Stimulated activated CD8-positive, alpha-beta memory T cell treated with anti-CD3 and anti-CD28 coated beads, Interleukin-12 subunit alpha, Interleukin-12 subunit beta, amount 100 ng/mL, for 4 hours (primary cell): ENCODE measurements around the gene ZNF503.

ENCODE experiments used
- DNase-seq: peaks from one replicate; pipeline ENCODE4 v3.0.0-alpha.2; 2020; ENCODE audit warnings: low read depth

ZNF503 gene

DNA sequence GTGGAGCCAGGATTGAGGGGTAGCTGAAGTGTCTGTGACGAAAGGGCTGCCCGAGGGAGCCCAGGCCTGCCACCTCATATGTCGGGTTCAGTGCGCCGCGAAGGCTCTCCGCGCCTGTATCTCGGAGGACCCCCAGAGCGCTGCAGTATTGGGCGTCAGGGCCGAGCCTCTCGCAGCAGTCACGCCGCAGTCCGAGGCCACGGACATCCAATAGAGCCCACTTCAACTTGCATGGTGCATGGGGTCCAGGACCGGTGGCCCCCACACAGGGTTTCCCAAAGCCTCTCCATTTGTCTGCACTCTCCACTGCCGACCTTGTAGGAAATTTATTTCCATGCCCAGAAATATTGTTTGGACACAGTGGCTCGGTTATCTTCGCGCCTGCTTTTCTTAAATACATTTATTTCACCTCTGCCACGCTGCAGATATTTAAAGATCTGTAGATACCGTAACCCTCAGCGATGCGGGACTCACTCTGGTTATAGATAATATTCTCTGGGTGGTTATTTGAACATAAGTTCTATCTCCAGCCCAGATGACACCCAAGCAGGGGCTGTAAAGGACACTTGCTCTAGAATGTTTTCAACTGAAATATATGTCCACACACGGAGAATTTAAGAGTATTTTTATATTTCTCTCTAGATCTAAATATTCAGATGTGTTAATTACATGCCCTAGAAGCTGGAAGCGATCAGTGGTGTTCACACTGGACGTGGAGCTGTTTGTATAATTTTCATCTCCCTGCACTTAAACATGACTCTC, 5.1 kb upstream of the ZNF503 start:
- no peak for DNase-seq

DNA sequence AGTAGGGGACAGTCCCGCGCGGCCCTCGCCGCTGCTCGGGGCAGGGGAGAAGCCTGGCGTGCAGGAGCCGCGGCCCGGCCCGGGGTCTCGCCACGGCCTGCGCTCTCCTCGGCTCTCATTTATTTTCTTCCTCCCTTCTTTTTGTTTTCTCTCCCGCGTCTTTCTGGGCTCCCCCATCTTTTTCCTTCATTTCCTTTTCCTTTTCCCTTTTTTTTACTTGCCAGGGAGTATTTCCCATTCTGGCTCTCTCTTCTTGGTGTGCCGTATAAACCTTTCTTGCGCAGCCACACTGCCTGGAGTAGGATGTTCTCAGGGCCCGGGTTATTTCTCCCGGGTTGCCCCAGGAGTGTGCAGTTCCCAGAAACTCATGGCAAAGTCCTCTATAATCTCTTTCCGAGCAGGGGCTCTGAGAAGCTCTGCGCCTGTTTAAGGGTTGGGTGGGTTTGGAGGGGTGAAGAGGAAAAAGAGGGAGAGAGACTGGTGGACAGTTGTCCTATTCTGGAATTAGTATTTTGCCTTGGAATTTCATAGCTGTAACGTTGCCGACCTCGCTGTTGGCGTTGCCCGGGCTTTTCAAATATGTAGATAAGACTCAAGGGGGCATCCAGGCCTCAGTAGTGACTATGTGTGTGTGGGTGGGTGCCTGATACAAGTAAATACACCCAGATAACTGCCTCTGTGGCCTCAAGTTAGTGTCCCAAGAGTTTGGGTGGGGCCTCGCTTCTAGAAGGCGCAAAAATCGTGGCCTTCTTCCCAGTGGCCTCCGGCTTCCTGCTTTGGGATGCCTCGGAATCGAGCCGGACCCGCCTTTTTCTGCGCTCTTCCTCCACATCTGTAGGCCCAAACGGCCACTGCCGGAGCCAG, 4.3 kb upstream of the ZNF503 start:
- DNase-seq: no peak

DNA sequence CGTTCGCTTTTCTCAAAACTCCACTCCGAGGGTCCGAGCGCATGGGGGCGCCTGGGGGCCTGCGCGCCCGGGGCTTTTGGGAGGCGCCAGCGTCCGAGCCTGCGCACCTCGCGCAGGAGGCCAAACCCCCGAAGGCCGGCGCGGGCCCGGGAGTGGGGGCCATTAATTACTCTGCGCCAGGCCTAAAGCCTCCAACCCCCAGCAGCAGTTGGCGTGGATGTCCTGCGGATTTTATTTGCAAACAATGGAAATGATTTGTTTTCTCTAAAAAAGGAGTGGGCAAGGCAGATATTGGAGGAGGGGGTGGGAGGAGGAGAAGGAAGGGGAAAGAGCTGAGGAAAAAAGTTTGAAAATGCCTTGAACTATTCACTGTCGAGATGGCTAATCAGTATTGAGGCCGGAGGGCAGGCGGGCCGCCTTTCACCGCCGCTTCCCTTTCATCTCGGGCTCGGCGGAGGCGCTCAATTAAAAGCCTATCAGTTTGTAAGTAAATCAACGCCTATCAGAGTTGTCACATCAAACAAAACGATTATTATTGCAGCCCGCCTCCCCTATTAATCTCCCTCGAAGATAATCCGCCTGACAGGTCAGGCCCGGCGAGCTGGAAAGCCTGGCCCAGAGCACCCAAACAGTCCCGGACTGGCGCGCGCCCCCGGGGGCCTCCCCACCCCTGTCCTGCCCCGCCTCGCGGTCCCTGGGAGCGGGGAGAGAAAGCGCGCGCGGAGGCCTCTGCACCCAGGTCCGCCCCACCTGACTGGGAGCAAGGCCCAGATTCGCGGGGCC, 3.4 kb upstream of the ZNF503 start:
- DNase-seq: no peak

DNA sequence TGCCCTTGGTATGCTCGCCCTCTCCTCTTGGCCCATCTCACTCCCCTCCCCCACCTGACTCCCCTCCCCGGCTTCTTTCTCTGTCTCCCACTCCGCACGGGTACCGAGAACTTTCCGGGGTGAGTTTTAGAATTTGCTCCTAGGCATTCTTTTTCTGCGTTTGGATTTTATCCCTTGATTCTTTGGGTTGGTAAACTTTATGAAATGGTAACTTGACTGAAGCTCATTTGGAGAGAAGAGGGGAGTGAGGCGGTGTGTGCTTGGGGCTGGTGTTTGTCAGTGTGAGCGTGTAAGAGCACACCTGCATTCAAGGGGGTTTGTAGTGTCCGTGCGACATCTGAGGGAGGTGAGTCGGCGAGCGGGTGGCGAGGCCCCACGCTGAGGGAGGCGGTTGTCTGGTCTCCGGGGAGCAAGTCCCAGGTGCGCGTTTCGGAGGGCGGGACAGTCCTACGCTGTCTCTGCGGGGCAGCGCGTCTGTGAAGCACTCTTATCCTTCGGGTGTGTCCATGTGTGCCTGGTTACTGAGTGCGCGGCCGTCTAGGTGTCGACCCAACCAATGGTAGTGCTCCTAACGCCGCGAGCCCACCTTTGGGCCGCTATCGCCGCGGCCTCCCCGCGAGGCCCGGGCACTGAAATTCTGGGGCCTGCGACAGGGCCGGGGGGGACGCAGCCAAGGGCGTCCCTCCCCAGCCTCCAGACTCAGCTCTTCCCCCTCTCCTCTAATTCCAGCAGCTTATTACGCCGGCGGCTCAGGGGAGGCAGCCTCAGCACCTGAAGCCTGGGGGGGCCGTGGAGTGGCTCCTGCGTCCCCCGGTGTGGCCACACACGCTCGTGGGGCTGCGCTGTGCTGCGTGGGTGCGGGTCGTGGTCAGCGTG, 2.6 kb upstream of the ZNF503 start:
- no peak for DNase-seq

DNA sequence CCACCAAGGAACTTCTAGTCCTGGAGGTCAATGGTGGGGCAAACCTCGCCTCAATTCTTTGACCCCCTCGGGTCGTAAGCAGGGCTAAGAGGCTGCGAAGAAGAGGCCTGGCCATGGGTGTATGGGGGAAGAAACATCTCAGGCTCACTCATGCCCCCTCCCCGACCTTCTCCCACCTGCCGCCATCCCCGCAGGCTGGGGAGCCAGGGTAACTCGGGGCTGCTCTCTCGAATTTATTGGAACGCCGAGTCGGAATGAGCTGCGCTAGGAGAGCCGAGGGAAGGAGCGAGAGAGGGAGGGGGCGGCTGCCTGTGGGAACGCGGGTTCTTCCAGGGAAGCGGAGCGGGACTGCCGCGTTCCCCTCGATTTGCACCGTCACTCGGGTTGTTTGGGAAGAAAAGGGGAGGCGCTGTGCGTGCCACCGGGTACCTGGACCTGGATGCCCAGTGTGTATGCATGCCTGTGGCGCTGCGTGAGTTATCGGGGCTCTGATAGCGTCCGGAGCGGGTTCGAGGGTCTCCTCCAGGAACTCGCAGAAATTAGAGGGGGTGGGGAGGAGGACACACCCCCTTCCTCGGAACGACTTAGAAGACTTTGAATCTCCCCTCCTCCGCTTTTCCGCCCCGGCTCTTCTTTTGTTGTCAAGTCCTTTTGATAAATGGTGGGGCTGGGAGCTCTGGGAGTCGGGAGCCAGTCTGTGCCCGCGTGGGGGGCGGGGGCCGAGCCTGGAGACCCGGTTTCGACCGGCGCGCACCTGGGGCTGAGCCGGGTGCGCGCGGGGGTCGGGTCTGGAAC, 1.8 kb upstream of the ZNF503 start:
- no peak for DNase-seq

DNA sequence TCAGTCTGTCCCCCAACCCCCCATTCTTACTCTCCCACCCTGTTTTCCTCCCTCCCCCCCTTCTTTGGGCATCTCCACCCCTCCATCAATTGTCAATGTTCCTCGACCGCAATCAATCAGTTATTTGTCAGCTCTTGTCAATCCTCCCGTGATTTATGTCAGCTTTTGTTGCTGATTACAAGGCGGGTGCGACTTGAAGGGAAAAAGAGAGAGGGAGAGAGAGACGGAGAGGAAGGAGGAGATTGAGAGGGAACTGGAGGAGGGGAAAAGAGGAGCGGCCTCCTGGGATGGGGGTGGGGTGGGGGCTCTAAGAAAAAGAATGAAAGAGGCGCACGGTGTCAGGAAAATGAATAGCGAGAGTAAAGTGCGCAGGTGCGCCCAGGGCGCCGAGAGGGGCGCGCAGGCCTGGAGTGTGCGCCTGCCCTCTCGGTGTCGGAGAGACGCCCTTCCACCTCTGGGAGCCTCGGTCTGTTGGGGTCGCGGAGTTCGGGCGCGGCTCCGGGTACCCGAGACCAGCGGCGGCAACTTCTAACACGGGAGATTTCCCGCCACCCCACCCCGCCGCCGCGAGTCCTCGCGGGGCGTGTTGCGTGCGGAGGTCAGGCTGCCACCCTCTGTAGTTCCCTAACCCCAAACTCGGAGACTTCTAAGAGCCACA, 1.1 kb upstream of the ZNF503 start:
- no peak for DNase-seq

DNA sequence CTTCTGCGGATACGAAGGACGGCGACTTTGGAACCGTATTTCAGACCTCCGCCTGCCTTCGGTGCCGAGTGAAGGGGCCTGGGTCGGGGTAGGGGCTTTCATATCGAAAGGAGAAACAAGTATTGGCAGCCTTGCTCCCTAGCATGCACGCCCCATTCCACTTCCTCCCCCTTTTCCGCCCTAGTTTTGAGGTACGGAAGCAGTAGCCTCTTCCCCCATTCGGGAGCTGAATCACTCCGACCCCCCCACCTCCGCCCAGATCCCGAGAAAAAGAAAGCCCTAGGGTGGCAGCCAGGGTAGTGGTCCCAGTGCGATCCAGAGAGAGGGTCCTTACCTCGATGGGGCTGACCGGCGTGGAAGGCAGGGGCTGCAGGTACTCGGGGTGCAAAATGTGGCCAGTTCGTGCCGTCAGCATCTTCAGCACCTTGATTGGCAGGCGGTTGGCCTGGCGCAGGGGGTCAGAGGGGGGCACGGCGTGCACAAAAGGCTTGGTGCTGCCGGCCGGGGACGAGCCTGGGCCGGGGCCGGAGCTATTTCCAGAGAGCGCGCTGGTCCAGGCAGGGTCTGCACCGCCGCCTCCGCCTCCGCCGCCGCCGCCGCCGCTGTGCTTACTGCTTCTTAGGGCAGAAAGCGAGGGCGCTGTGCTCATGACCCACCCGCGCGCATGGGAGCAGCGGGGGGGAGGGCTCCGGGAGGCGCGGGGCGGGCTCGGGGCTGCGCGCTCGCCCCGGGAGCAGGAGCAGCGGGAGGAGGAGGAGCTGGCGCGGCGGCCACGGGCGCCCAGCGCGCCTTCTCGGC, 594 bp downstream of the ZNF503 start:
- DNase-seq: no peak

DNA sequence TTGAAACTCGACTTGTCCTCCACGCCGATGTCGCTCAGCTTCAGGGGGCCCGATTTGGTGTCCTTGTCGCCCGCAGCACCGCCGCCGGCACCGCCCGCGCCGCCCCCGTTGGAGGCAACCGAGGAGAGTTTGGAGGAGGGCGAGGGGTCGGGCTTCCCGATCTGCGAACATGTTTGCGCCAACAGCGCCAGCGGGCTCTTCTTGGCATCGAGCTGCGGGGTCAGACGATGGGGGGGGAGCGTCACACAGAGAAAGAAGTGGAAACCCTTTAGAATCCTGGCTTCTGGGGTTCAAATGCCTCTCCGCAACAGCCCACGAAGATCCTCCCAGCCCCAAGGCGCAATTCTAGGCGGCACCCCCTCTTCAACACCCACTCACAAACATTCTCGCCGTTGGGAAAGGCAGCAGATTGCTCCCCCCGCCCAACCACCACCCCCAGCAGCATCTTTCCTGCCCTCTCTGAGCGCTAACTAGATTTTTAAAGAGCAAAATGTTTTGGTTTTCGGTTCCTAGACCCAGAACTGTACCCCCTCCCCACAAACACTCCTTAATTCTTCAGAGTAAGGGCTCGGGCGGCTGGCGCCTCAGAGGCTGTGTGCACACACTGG, 1.3 kb downstream of the ZNF503 start:
- DNase-seq: no peak

DNA sequence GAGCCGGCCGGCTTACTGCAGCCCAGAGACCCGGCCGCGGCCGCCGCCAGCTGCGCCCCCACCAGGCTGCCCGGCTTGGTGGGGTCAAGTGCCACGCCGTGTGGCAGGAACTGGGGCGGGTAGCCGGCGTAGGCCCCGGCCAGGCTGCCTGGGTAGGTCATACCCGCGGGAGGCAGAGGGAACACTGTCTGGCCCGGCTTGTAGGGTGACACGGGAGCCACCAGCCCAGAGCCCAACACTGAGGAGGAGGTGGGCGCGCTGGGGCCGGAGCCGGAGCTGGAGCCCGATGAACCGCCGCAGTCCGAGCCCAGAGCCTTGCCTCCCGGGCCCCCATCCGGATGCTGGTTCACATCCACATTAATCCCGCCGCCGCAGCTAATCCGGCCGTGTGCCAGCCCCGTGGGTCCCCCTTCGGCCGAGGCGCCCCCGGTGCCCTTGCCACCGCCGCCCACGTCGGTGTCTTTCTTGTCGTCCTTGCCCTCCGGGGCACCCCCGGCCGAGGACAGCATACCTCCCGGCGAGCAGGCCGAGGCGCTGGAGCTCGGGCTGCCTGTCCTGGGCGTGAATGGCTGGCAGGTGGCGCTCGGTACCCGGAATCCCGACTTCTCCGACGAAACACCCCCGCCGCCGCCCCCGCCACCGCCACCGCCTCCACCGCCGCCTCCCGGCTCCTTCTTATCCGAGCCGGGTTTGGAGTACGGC, 2.0 kb downstream of the ZNF503 start:
- DNase-seq: no peak

DNA sequence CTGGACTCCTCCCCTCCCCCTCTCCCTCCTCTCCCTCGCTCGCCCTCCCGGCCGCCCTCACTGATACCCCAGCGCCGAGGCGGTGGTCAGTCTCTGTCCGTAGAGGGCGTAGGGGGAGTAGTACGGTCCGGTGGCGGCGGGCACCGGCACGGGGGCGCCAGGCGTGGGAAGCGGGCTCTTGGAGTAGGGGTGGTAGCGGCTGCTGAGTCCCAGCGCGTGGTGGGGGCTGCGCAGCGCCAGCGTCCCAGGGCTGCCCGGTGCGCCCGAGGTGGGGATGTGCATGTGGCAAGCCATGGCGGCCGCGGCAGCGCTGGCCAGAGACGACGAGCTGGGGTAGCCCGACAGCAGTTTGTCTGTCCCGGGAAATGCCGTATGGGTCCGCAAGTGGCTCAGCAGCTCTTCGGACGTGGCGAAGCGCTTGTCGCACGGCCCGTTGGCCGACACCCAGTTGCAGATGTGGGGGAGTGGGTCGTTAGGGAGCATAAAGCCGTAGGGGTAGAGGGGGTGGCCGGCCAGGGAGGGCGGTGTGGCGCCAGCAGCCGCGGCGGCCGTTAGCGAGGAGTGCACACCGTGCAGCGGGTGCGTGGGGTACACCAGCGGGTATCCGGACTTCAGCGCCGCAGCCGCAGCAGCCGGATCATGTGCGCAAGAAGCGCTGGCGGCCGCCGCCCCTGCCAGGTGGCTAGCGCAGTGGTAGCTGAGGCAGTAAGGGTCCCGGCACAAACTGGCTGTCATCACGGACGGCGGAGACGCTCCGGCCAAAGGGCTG, 2.7 kb downstream of the ZNF503 start:
- DNase-seq: no peak

DNA sequence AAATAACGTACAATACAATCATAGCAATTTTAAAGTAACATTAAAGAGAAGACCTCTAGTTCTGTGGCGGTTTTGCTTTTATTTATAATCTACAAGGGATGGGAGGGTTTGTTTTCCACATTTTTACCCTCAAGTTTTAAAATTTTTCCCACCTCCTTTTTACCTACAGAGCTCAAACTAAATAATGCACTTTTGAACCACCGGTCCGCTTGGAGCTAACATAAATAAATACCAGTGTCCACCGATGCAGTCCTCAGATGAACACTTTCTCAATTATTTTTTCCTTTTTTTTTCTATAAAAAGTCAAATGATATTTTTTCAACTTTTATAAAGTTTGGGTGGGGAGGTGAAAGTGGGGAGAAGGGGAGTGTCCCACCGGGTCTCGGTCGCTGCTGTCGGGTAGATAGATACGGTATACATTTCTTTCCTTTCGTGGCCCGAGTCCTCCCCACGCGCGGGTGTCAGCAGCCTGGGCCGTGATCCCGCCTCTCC, 3.3 kb downstream of the ZNF503 start:
- no peak for DNase-seq

DNA sequence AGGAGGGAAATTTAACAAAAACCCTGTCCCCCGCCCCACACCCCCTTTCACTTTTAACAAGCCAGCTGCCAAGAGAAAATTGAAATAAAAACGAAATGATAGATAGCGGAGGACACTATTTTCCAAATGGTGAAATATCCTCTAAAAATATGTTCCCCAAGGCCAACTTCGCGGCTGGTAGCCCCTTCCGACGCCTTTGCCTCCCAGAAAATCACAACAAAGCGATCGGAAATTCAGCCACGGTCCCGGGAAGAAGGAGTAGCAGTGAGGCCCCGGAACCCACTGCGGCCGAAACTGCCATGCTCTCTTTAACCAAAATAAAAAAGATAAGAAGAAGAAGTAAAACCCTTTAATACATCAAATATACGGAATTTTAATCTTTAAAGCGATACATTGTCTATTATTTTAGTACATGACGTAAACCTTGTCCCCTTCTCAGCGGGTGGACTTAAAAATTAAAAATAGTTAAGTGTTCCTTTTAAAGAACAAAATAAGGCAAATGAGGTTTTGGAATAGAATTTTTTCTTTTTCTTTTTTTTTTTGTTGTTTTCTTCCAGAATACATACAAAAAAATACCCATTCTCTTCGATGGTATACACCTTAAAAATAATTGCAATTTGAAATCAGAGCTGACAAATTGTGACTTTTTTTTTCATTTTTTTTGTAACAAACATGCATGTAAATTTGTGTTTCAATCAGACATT, 3.9 kb downstream of the ZNF503 start:
- no peak for DNase-seq

DNA sequence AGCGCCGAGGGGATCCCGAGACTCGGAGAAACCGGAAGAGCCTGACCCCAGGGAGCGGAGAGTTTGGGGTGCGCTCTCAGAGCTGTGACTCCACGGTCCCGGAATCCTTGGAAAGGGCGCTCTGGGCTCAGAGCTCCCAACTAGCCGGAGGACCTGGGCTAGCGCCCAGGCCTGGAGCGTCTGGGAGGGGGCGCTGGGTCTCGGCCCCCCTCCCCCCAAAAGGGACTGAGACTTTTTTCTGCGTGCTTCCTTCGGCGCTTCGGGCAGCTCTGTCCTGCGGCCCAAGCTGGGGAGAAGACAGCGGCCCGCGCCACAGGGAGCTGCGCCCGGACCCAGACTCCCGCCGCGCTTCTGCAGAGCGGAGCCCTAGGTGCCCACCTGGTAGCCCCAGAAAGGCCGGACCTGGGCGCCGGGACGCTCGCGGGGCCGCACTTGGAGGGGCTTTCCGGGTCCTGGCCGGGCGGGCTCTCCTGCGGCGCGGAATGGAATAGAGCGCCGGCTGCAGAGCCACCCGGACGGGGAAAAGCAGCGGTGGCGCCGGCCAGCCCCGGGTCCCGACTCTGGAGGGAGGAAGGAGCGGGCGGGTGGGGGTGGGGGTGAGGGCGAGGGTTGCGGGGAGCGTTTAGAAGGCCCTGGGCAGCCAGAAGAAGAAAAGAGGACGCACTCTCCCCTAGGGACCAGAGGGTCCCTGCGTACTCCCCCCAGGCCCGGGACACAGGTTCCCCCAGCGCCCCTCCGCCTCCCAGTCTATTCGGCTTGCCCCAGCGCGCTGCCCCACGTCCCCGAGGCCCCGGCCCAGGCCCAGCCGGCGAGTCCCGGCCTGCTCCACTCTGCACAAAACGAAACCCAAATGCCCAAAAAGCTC, 4.7 kb downstream of the ZNF503 start:
- no peak for DNase-seq

DNA sequence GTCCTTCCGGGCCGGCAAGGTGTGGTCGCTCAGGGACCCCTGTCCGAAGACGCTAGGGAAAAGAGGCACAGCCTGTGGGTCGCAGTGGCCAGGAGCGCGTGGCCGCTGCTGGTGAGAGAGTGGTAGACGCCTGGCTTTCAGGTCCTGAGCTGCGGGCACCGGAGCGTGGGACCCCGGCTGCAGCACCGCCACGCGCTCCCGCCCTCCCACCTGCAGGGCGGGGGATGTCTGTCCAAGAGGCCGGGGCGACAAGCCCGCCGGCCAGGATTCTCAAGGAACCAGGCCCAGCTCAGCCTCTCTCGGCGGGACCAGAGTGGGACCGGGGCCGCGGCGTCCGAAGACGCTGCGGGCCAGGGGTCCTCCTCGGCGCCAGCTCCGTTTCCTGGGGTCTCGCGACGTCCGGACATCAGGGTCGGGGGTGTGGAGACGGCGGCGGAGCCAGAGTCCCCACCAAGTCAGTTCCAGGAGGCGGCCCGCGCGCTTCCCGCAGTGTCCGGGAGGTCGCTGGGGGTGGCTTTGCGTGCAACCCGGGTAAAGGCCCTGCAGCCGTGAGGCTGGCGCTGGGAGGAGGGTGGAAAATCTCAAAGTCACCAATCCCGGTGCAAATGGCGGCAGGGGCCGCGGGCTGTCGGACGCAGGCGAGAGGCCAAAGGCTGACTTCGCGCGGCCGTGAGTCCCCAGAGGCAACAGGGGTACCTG, 5.5 kb downstream of the ZNF503 start:
- DNase-seq: no peak
